ENCODE data around the gene KIAA1210. TPM values are rescaled to one million over a fixed set of nuclear protein-coding genes. Genes with fewer than 3 reads are reported as not detected.

The KIAA1210 gene
- total RNA-seq, 1 experiment from 2014 or later, result not detected

DNA sequence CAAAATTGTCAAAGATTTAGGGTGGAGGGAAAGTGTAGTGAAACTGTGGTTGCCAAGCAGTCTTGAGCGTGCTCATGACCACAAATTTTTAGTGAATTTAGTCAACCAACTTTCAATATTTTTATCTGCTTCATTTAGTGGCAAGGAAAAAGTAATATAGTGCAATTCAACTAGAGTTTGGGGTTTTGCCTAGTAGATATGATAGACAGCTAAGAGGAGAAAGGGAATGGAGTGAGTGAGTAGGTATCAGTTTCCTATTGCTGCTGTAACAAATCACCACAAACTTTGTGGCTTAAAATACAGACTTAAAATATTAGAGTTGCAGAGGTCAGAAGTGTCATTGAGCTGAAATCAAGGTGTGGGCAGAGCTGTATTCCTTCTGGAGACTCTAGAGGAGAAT is 58.5 kb downstream of the KIAA1210 start:
- Histone ChIP-seq H3K4me1 (ENCODE audit: insufficient read depth, low read length, poor library complexity, severe bottlenecking) (no peaks in the 10 kb centered on the region), H3K36me3 (ENCODE audit: insufficient read depth, low read length, poor library complexity, severe bottlenecking) (no peaks in the 10 kb centered on the region), H3K9me3 (ENCODE audit: low read depth, low read length, poor library complexity, severe bottlenecking) (no peaks in the 10 kb centered on the region), H3K27ac (ENCODE audit: low read depth, low read length, poor library complexity, severe bottlenecking) (no peak overlapping the region), H3K27me3 (replicated peaks; ENCODE audit: insufficient read depth, low read depth, low read length, poor library complexity) (peaks cover 4% of the 10 kb centered on the region), H3K4me3 (ENCODE audit: low read depth, low read length, poor library complexity, severe bottlenecking) (no peak overlapping the region)
- no peak for DNase-seq (ENCODE audit: low spot score)
- TF ChIP-seq, protein P1, sequence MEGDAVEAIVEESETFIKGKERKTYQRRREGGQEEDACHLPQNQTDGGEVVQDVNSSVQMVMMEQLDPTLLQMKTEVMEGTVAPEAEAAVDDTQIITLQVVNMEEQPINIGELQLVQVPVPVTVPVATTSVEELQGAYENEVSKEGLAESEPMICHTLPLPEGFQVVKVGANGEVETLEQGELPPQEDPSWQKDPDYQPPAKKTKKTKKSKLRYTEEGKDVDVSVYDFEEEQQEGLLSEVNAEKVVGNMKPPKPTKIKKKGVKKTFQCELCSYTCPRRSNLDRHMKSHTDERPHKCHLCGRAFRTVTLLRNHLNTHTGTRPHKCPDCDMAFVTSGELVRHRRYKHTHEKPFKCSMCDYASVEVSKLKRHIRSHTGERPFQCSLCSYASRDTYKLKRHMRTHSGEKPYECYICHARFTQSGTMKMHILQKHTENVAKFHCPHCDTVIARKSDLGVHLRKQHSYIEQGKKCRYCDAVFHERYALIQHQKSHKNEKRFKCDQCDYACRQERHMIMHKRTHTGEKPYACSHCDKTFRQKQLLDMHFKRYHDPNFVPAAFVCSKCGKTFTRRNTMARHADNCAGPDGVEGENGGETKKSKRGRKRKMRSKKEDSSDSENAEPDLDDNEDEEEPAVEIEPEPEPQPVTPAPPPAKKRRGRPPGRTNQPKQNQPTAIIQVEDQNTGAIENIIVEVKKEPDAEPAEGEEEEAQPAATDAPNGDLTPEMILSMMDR (conservative IDR thresholded peaks at IDR 0.05; ENCODE audit: low read depth, low read length), result no peak
- no peak for TF ChIP-seq EZH2 (IDR thresholded peaks at IDR 0.05; ENCODE audit: borderline replicate concordance, low read depth, low read length, poor library complexity, severe bottlenecking)
- CTCF ChIA-PET, result no interaction called here
- intact Hi-C loops (cut with micrococcal nuclease; ENCODE audit: unreplicated experiment), result loop anchor here (5.0 kb wide), 1 partner anchor 467 kb away; no protein-coding TSS in a partner anchor
- no TSS peak for BruUV-seq (replicated peaks)
- POLR2A ChIA-PET (ENCODE audit: low non-redundant PET), result no interaction called here

DNA sequence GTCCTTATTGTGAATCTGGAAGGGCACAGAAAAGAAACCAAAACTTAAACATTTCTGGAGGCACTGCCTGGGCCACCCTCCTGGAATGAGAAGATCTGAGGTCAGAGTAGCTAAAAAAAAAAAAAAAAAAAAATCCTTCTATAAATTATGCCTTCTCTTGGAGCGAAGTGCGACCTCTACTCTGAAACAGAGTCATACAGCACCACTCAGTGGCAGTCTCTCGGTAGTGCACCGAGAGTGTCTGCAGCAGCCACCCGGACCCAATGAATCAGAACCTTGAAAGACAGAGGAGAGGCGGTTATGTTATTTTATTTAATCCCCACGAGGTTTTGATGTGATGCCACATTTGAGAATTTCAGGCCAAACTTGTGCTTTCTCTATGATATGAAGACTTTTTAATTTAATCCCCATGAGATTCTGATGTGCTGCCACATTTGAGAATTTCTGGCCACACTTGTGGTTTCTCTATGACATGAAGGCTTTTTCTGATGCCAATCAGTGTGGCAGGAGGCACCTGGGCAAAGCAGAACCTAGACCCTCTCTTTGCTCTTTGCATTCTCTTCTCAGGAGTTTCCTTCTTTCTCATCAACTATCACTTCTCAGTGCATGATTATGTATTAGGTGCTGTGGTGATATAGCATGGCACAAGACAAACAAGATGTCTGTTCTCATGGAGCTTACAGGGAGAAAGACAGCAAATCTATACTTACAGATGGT is 60.4 kb downstream of the KIAA1210 start:
- no peaks in the 10 kb centered on the region for H3K9me3 ChIP-seq (ENCODE audit: low read depth, low read length, poor library complexity, severe bottlenecking)
- peaks cover 4% of the 10 kb centered on the region for H3K27me3 ChIP-seq (replicated peaks; ENCODE audit: insufficient read depth, low read depth, low read length, poor library complexity)
- intact Hi-C loops (cut with micrococcal nuclease; ENCODE audit: unreplicated experiment), result loop anchor here (2.0 to 5.0 kb wide), 3 partner anchors 62 to 465 kb away; no protein-coding TSS in a partner anchor
- H3K27ac ChIP-seq (ENCODE audit: low read depth, low read length, poor library complexity, severe bottlenecking), result no peak overlapping the region
- BruUV-seq (replicated peaks), result no TSS peak
- H3K4me3 ChIP-seq (ENCODE audit: low read depth, low read length, poor library complexity, severe bottlenecking), result no peak overlapping the region
- CTCF ChIA-PET, result interaction anchor here (0.6 to 1.1 kb wide), 7 partner anchors 11 to 244 kb away, joined by 3 to 7 read pairs (median 4); partner anchors contain the start of gene ZCCHC12
- peak; percentile 63 for DNase-seq (ENCODE audit: low spot score)
- TF ChIP-seq EZH2 (IDR thresholded peaks at IDR 0.05; ENCODE audit: borderline replicate concordance, low read depth, low read length, poor library complexity, severe bottlenecking), result no peak
- TF ChIP-seq, protein P1 (conservative IDR thresholded peaks at IDR 0.05; ENCODE audit: low read depth, low read length), result peak; percentile 75
- no peaks in the 10 kb centered on the region for H3K36me3 ChIP-seq (ENCODE audit: insufficient read depth, low read length, poor library complexity, severe bottlenecking)
- POLR2A ChIA-PET (ENCODE audit: low non-redundant PET), result no interaction called here
- peaks cover 12% of the 10 kb centered on the region for H3K4me1 ChIP-seq (ENCODE audit: insufficient read depth, low read length, poor library complexity, severe bottlenecking)

DNA sequence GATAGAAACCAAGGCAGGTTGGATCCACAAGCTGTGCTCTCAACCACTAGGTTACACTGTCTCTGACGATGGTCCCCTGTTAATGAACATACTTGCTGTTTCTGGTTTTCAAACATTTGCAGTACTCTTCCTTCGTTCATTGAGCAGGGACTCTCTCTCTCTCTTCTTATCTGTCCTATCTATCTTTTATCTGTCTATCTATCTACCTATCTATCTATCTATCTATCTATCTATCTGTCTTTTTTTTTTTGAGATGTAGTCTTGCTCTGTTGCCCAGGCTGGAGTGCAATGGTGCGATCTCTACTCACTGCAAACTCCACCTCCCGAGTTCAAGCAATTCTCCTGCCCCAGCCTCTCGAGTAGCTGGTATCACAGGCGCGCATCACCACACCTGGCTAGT is 64.2 kb downstream of the KIAA1210 start:
- CTCF ChIA-PET, result no interaction called here
- peaks cover 12% of the 10 kb centered on the region for H3K4me1 ChIP-seq (ENCODE audit: insufficient read depth, low read length, poor library complexity, severe bottlenecking)
- H3K27me3 ChIP-seq (replicated peaks; ENCODE audit: insufficient read depth, low read depth, low read length, poor library complexity), result peaks cover 7% of the 10 kb centered on the region
- H3K36me3 ChIP-seq (ENCODE audit: insufficient read depth, low read length, poor library complexity, severe bottlenecking), result no peaks in the 10 kb centered on the region
- H3K9me3 ChIP-seq (ENCODE audit: low read depth, low read length, poor library complexity, severe bottlenecking), result no peaks in the 10 kb centered on the region
- no TSS peak for BruUV-seq (replicated peaks)
- H3K4me3 ChIP-seq (ENCODE audit: low read depth, low read length, poor library complexity, severe bottlenecking), result no peak overlapping the region
- intact Hi-C loops (cut with micrococcal nuclease; ENCODE audit: unreplicated experiment), result no loop called here
- TF ChIP-seq EZH2 (IDR thresholded peaks at IDR 0.05; ENCODE audit: borderline replicate concordance, low read depth, low read length, poor library complexity, severe bottlenecking), result no peak
- TF ChIP-seq, protein P1 (conservative IDR thresholded peaks at IDR 0.05; ENCODE audit: low read depth, low read length), result no peak
- H3K27ac ChIP-seq (ENCODE audit: low read depth, low read length, poor library complexity, severe bottlenecking), result no peak overlapping the region
- POLR2A ChIA-PET (ENCODE audit: low non-redundant PET), result no interaction called here
- no peak for DNase-seq (ENCODE audit: low spot score)

Data from A673 (cell line).